Fibroblast of skin of right quadriceps (primary cell): ENCODE results near the gene HEXIM2.

Experiments
- DNase-seq: peaks from one replicate; pipeline ENCODE4 v3.0.0-alpha.2; 2013

The HEXIM2 gene

DNA sequence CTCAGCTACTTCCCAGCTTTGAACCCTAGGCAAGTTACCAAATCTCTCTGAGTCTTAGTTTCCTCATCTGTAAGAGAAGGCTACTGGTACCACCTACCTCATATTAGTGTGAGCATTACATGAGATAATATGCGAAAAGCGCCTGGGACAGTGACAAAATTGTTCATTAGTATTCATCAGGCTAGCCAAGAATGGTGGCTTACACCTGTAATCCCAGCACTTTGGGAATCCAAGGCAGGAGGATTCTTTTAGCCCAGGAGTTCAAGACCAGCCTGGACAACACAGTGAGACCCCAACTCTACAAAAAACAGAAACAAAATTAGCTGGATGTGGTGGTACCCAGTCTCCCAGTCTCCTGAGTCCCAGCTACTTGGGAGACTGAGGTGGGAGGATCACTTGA lies 32.7 kb upstream of the HEXIM2 start:
- DNase-seq: no peak

DNA sequence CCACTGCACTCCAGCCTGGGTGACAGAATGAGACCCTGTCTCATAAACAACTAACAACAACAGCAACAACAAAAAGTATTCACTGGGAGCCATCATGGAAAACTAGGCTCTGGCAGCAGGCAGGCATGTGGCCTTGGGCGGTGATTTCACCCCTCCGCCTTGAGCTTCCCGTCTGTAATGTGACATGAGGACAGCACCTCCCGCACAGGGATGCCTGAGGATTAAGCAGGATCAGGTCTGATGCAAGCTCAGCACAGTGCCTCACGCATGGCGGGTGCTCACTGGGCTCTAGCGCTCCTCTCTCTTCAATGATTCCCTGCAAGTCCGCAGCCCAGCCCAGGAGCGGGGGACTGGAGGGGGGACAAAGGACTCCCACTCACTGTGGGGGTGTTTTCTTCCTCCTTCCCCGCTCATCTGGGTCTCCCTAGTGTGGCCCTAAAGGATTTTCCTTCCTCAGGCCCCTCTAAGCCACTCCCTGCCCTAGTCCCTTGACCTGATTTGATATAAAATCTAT lies 32.2 kb upstream of the HEXIM2 start:
- DNase-seq: peak; percentile 58

DNA sequence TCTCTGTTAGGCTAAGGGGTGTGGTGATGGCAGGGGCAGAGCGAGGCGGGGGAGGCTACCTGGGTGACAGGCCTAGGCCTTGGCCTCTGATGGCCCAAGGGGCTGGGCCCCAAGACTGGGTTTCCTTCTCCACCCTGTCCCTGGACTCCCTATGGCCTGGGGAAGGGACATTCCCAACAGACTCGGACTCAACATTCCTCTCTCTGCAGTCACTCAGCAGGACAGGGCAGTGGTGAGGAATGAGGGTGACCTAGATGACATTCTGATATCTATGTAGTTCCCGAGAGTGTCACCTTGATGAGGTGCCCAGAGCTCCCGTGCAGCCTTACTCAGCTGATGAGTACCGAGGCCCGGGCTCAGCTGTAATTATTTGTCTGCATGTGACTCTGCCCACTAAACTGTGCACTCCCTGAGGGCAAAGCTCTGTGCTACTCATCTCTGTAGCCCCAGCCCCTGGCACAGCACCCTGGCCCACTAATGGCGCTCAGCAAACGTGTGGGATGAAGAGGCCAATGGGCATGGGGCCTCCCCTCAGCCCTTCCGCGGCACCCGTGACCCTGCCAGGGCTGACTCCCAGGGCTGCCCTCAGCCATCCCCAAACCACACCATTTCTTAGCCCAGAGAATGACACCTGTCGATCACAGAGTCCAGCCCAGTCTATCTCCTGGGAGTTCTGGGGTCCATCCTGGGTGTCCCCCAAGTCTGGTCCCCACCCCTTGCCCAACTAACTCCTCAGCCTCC lies 31.6 kb upstream of the HEXIM2 start:
- DNase-seq: no peak

DNA sequence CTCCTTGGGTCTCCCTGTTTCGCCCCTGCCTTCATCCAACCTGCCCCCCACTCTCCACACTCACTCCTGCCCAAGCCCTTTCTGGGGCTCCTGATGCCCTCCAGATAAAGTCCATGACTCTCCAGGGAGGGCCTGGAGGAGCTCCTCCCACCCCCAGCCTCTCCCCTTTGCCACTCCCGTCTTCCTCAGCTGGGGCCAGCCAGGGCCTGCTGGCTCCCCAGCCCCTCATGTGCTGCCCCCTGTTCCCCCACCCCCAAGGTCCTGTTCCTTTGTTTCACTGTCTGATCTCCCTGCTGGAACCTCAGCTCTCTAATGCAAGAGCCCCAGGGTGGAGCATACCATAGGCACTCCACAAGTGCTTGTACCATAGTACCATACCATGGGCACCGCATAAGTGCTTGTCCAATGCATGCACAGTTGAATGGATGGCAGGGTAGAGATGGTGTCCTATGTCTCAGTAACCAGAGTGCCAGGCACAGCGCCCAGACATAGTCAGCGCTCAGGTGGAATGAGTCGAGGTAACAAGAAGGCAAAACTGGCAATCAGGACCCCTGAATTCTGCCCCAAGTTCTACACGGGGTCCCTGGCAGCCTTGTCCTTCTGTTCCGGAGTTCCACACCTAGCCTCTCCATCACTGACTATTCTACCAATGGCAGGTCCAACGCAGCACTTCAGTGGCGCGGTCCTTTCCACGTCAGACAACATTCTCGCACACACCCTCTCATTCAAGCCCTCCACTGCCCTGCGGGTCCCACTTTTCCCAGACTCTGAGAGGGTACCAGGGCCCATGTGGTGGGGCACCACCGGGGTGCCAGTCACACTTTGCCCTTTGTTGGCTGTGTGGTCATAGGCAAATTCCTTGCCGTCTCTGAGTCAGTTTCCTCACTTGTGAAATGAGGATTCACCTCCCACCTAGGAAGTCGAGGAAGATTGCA lies 30.7 kb upstream of the HEXIM2 start:
- no peak for DNase-seq

DNA sequence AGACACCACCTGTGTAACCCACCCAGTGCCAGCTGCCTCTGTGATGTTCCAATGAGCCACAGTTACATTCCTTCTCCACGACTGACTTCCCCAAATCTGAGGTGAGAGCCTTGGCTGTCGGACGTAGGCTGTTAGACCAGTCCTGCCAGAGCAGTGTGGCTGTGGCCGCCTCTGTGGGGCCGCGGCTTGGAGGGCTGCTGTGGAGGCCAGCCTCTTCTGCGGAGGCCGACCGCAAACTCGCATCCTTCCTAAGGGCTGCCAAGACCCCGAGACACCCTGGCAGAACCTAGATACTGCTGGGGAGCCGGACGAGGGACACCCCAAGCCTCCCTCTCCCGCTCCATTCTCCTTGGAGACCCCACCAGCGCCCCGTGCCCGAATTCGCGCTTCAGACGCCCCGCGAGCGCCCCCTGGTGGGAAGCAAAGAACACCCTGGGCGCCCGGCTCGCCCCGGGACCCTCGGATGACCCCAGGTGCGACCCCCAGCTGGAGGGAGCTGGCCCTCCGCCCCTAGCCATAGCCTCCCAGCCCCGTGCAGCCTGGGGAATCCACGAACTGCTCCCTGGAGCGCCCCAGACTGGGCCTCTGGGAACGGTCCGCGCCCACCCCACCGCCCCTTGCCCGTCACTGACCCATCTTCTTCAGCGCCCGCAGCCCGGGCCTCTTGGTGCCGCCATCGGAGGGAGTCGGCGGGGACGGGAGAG lies 29.9 kb upstream of the HEXIM2 start:
- DNase-seq: peak; percentile 38

DNA sequence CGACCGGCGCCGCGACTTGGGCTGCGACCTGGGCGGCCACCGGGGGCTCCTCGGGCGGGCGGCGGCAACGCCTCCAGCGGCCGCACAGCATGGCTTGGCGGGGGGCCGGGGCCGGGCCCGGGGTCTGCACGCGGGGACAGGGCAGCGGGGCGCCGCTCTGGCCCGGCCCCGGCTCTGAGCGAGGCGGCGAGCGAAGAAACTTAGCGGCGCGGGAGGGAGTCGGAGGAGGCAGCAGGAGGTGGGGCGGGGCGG lies 29.4 kb upstream of the HEXIM2 start, which contains the start of gene PLCD3:
Gene PLCD3, minus strand, starts transcription at position 196 of the 252 bp plus-strand sequence. Its CDS starts 105 bp downstream, at position 91.
- no peak for DNase-seq

DNA sequence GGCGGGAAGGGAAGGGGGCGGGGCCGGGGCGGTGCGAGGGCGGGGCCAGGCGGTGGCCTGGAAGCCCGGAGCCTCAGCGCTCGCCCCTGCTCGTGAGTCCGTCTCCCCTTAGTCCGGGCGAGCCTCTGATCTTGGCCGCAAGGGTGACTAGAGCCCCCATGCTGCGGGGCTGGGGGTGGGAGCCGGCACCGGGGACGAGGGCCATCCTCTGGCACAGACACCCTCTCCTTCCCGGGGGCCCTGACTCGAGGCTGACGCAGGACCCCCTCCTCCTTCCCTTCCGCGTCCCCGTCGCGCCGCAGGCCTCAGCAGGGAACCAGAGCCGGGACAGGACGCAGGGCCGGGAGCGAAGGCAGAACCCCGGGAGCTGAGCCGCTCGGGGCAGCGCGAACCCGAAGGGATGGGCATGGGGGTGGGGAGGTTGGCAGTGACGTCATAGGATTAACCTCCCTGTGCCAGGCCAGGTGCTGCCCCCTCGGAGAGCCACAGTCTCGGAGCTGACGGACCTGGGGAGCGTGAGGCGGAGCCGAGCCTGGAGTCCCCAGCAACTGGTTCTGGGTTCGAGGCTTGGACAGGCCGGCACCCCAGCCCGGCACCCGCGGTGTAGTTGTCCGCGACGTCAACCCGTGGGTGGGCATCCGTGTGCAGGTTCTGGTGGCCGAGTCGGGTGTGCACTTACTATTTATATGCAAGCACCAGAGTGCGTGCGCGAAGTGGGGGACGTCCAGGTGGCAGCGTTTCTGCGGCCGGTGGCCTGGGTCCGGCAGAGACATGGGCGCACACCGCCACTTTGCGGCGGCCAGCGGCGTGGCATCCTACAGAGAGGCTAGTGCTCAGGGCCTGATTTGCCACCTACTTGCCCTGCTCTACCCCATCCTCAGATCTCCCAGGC lies 28.9 kb upstream of the HEXIM2 start:
- DNase-seq: peak; percentile 72

DNA sequence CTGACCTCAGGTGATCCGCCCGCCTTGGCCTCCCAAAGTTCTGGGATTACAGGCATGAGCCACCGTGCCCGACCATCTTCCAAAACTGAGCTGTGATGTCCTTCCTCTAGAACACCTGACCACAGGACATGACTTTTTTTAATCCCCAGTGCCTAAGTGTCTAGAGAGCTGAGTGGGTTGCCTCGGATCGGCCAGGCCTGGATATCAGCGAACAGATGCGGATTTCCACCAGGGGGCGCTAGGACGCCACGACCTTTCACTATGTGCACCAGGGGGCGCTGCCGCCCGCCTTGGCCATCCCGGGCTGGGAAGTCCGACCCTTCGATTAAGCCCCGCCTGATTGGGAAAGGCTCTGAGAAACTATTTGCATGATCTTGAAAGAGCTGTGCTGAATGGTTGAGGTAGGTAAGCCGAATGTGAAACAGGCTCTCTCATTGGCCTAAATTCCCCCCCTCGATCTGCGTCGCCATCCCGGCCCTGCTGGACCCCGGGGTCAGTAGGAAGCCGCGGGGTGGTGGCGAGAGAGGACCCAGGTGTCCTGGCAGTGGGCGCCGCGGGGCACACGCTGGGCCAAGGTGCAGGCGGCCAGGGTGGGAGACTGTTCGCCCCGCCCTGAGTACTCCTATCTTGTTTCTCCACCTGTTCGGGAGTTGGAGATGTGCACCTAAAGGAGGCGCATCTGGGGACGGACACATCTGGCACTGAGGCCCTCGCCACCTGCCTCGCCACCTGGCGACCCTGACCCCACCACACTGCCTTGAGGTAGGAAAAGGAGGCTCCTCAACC lies 26.3 kb upstream of the HEXIM2 start, which contains the start of gene ACBD4:
Gene ACBD4, plus strand, starts transcription at position 496 of the 786 bp plus-strand sequence. CDS start 458 bp downstream, outside the sequence.
- DNase-seq: peak; percentile 97

DNA sequence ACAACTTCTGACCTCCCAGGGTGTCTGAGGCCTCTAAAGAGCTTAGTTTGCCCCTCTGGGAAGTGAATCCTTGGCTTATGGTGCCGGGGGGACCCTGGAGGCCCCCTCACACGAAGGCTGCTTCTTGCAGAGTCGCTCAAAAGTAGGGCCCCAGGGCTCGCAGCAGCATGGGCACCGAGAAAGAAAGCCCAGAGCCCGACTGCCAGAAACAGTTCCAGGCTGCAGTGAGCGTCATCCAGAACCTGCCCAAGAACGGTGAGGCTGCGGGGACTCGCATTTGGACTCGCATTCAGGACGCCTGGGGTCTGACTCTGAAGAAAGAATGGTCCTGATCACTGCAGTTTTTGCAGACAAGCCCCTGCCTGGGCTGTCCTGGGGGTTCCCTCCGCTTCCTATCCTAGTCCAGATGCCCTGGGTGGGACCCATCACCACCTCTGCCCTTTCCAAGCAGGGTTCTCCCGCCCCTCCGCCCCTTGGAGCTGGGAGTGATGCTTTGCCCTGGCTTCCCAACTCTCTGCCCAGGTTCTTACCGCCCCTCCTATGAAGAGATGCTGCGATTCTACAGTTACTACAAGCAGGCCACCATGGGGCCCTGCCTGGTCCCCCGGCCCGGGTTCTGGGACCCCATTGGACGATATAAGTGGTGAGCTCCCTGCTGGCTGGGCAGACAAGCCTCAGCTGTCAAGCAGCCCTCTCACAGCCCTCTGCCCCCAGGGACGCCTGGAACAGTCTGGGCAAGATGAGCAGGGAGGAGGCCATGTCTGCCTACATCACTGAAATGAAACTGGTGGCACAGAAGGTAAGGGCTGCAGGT lies 25.5 kb upstream of the HEXIM2 start:
- no peak for DNase-seq

DNA sequence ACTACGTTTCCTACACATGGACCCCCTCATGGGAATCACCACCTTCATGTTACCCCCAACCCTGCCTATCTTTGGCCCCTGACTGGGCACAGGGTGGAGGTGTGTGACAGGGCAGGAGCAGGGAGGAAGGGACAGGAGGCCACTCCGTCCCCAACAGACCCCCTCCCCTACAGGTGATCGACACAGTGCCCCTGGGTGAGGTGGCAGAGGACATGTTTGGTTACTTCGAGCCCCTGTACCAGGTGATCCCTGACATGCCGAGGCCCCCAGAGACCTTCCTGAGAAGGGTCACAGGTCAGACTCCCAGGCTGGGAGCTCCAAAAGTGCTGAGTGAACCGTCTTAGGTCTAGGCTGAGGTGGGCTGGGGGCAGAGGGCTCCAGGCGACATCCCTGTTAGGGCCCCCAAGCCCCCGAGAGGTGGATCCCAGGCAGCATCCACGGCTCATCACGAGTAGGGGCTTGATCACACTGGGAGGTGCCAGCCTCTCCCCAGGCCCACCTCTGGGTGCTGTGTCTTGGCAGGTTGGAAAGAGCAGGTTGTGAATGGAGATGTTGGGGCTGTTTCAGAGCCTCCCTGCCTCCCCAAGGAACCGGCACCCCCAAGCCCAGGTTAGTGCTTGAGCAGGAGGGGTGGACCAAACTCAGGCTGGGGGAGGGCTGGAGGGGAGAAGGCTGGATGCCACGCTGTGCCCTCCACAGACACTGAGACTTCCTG lies 24.7 kb upstream of the HEXIM2 start:
- DNase-seq: no peak

DNA sequence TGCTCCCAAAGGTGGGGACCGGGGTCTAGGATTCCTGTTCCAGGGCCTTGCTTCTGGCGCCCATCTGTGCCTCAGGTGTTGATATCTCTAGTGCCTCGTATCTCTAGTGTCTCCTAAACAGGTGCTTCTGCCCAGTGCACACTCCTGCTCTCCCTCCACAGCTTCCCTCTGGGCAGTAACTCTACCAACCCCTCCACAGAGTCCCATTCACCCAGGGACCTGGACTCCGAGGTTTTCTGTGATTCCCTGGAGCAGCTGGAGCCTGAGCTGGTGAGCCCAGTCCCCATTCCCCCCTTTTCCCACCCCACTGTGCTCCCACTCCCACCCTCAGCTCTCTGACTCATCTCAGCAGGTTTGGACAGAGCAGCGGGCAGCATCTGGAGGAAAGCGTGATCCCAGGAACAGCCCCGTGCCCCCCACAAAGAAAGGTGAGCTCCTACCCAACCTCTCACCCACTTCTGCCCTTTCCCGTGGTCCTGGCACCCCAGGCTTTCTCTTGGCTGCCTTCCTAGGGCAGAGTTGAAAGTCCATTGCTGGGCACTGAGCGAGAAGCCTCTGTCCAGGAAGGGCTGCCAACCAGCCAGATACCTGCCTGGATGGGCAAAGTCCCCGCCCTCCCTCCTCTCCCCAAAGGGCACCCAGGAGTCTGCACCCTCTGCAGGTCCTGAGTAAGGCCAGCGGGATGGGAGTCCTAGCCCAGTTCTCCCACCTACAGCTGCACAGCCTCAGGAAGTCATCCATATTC lies 23.9 kb upstream of the HEXIM2 start:
- no peak for DNase-seq

DNA sequence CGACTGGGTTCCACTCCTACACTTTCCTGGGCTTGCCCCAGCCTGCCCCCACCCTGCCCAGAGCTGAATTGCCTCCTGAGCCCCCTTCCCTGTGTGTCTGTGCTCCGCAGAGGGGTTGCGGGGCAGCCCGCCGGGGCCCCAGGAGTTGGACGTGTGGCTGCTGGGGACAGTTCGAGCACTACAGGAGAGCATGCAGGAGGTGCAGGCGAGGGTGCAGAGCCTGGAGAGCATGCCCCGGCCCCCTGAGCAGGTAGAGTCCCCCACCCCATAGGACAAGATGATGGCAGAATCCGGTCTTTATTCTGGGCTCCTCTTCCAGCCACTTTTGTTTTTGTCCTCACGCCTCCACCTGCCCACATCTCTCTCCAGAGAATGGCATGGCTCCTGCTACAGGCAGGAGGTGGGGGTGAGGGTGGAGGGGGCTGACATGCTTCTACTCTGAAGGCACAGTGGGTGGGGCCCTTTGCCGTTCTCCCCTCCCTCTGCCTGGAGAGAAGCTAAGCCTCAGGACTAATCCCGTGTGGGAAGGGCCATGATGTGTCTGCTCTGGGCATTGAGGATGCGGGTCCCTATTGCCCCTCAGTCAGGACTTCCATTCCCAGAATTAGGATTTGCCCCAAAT lies 22.7 kb upstream of the HEXIM2 start:
- no peak for DNase-seq

DNA sequence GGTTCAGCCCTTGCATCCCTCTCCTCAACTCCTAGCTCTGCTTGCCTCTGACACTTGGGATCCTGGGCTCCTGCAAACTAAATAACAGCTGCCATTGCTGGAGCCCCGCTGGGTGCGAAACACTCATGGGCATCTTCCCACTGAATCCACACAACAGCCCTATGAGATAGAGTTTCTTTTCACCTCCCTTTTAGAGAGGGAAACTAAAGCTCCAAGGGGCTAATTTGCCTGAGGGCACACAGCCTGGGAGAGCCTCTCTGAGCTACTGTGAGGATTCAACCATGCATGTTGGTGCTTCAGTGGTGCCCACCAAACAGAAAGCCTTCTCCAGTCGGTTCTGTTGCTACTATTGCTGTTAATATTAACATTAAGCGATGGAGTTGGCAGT lies 22.1 kb upstream of the HEXIM2 start:
- DNase-seq: no peak

DNA sequence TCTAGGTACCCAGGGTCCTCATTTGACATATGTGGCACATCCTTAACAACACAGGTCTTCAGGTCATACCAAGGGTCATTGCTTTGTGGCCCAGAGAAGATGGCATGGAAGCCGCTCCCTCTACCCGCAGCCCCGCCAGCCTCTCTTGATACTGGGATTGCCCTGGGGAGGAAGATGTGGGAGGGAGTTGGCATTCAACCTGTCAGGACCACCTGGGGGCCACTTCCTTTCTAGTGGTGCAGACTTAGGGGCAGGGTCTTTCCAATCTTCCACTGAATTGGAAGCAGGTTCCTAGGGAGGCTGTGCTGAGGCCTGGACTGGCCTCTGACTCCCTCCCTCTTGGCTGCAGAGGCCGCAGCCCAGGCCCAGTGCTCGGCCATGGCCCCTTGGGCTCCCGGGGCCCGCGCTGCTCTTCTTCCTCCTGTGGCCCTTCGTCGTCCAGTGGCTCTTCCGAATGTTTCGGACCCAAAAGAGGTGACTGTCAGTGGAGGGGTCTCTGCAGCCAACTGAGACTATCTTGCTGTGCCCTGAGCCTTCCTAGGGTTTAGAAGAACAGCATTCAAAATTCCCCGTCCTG lies 18.5 kb upstream of the HEXIM2 start:
- no peak for DNase-seq

DNA sequence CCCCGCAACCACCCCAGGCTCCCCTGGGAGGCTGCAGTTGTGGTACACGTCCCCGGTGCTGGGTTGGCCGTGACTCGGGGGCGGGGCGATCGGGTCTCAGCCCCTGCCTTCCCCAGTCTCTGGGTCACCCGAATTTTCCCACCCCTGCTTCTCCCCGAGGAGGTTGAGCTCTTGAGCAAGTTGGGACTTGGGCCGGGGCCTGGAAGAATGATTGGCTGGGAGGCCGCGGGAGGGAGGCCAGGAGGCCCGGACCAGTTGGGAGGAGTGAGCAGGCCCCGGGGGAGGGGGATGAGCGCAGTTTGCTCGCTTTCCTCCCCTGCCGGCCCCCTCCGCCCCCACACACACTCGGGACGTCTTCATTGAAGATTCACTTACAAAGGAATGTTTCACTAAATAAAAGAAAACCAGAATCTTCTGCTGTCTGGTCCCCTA lies 17.9 kb upstream of the HEXIM2 start:
- DNase-seq: peak; percentile 91

DNA sequence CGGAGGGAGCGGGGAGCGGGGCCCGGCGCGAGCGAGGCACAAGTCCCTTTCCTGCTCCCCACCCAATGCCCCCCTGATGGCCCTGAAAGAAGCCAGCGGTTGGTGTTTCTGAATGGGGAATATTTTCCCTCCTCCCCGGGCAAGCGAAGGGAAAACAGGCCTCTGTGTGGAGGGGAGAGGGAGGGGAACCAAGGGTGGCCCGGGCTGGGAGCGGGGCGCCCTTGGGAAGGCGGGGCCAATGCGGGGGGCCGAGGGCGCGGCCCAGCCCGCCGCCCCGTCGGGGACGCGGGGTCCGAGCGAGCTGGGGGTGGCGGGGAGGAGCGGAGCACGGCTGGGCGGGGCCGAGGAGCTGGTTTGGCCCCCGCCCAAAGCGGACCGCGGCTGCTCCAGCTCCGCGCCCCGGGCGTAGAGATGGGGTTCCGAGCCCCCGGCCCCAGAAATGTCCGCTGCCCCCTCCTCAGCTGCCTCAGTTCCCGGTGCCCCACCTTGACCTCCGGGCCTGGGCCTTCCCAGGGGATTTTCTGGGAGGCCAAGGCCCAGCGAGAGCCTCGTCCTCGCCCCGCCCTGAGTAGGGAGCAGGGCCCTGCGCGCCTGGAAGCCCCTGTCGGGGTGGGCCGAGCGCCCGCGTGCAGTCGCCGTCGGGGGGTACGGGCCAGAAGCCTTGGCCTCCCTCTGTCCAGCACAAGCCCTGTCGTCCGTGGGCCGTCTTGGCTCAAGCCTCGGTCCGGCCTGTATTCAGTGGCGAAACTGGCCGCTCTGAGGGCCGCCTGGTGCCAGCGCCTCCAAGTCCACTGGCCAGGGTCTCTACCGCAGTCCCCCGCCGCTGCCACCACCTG lies 17.3 kb upstream of the HEXIM2 start:
- no peak for DNase-seq

DNA sequence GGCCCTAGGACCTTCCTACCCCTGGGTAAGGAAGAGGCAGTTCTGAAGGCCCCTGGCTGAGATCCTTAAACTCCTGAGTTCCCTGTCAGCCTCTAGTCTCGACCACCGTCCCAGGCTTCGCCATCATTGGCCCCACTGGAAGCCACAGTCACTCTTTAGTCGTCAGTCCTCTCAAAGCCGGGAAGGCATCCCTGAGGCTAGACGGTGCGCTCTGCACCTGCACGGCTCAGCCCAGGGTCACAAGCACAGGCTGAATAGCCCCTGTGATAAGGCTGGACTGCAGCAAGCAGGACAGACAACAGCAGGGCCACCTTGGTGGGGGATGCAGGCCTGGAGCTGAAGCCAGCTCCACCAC lies 16.7 kb upstream of the HEXIM2 start:
- no peak for DNase-seq
